H1 (cell line): ENCODE measurements around the gene COL16A1. TPM values are rescaled to one million over a fixed set of nuclear protein-coding genes. Genes with fewer than 3 reads are reported as not detected.

Experiments used
- CTCF ChIA-PET: fragments of 300-600 bp; sonication (Branson Sonifier 250); formaldehyde crosslinking; loops from one replicate; lab custom pipeline; 2021; ENCODE audit not compliant: partially characterized antibody; lab: Charles Lee
- POLR2A ChIA-PET: fragments of 300-600 bp; sonication (Branson Sonifier 250); formaldehyde crosslinking; loops from one replicate; lab custom pipeline; 2021; ENCODE audit warnings: inconsistent platforms; ENCODE audit not compliant: partially characterized antibody; lab: Charles Lee
- DNase-seq, 2 experiments: peaks; one replicate each; pipeline versions ENCODE4 v3.0.0 to v3.0.0-alpha.2; 2010 to 2022; ENCODE audit warnings: low spot score in 2 of 2, low read depth in 1 of 2, mixed read lengths in 1 of 2
- FAIRE-seq: peaks from 2 replicates; lab custom pipeline; 2011; peaks lifted over from hg19 to GRCh38; lab: Jason Lieb, UNC
- H2AFZ ChIP-seq: 2 replicates; pipeline ENCODE4 v1.8.1; 2012; ENCODE audit warnings: low read length, inconsistent platforms
- H2AK5ac ChIP-seq: 2 replicates; pipeline ENCODE4 v1.6.1; 2013; ENCODE audit warnings: low read depth, low read length
- H2BK120ac ChIP-seq: replicated peaks from 2 replicates; pipeline ENCODE3; 2013; ENCODE audit warnings: low read depth, low read length, inconsistent platforms
- H2BK12ac ChIP-seq: 2 replicates; pipeline ENCODE4 v1.6.1; 2013; ENCODE audit warnings: low read depth, low read length
- H2BK15ac ChIP-seq: 2 replicates; pipeline ENCODE4 v1.6.1; 2013; ENCODE audit warnings: low read length
- H2BK20ac ChIP-seq: 2 replicates; pipeline ENCODE4 v1.6.1; 2013; ENCODE audit warnings: low read length
- H2BK5ac ChIP-seq: 2 replicates; pipeline ENCODE4 v1.6.1; 2013; ENCODE audit warnings: low read depth, low read length
- H3K14ac ChIP-seq: 2 replicates; pipeline ENCODE4 v1.6.1; 2013; ENCODE audit warnings: inconsistent platforms; ENCODE audit not compliant: insufficient read length
- H3K18ac ChIP-seq: 2 replicates; pipeline ENCODE4 v1.6.1; 2013; ENCODE audit warnings: low read length; ENCODE audit errors: extremely low read depth
- H3K23ac ChIP-seq: 2 replicates; pipeline ENCODE4 v1.6.1; 2013; ENCODE audit warnings: inconsistent platforms; ENCODE audit not compliant: insufficient read length
- H3K23me2 ChIP-seq: 2 replicates; pipeline ENCODE4 v1.6.1; 2013; ENCODE audit warnings: low read depth, low read length
- H3K27ac ChIP-seq: 2 replicates; pipeline ENCODE4 v1.6.1; 2011; ENCODE audit warnings: low read depth, low read length, inconsistent platforms
- H3K27me3 ChIP-seq, 4 experiments: replicated peaks in 1 of 4; 1 replicate in 1 of 4; 2 replicates in 3 of 4; pipeline versions ENCODE4 v1.6.1 to v1.8.1; 2011 to 2013; ENCODE audit warnings: low read length in 3 of 4, mild to moderate bottlenecking in 3 of 4, inconsistent platforms in 2 of 4, mixed read lengths in 2 of 4, moderate library complexity in 1 of 4; ENCODE audit not compliant: control insufficient read depth in 3 of 4, insufficient read depth in 3 of 4; ENCODE audit errors: extremely low read depth in 1 of 4
- H3K36me3 ChIP-seq, 4 experiments: 2 replicates each; pipeline versions ENCODE4 v1.6.1 to v1.8.1; 2011 to 2013; ENCODE audit warnings: mild to moderate bottlenecking in 4 of 4, low read length in 3 of 4, moderate library complexity in 2 of 4, control low read depth in 1 of 4, inconsistent platforms in 1 of 4; ENCODE audit not compliant: insufficient read depth in 4 of 4, control insufficient read depth in 2 of 4
- H3K4ac ChIP-seq: replicated peaks from 2 replicates; pipeline ENCODE3; 2013; ENCODE audit warnings: low read length, low read depth, mixed read lengths, inconsistent platforms; ENCODE audit not compliant: insufficient read length
- H3K4me1 ChIP-seq, 4 experiments: replicated peaks in 1 of 4; 1 replicate in 1 of 4; 2 replicates in 3 of 4; pipeline versions ENCODE4 v1.6.1 to v1.8.1; 2011 to 2013; ENCODE audit warnings: low read length in 3 of 4, inconsistent platforms in 2 of 4, mixed read lengths in 1 of 4; ENCODE audit not compliant: insufficient read depth in 4 of 4, control insufficient read depth in 3 of 4
- H3K4me2 ChIP-seq, 2 experiments: 2 replicates each; pipeline versions ENCODE4 v1.6.1 to v1.8.1; 2011 to 2013; ENCODE audit warnings: low read depth in 2 of 2, low read length in 2 of 2, control low read depth in 1 of 2, inconsistent platforms in 1 of 2, mild to moderate bottlenecking in 1 of 2; ENCODE audit not compliant: insufficient read depth in 1 of 2
- H3K4me3 ChIP-seq, 4 experiments: fragments of 200-600, 300-600 bp in 1 of 4; sonication (generic), shearing (Covaris generic), sonication (Bioruptor Twin) in 1 of 4; 2 replicates each; pipeline versions ENCODE4 v1.5.1 to v1.8.1; 2011 to 2016; ENCODE audit warnings: low read length in 4 of 4, low read depth in 3 of 4, control low read depth in 2 of 4, inconsistent platforms in 2 of 4, mild to moderate bottlenecking in 2 of 4, mixed read lengths in 1 of 4, moderate library complexity in 1 of 4; ENCODE audit not compliant: insufficient read depth in 2 of 4; ENCODE audit errors: extremely low read depth in 1 of 4
- H3K56ac ChIP-seq: replicated peaks from 2 replicates; pipeline ENCODE3; 2013; ENCODE audit warnings: low read depth, mild to moderate bottlenecking, mixed read lengths, low read length, inconsistent platforms; ENCODE audit not compliant: insufficient read length
- H3K79me1 ChIP-seq: 2 replicates; pipeline ENCODE4 v1.6.1; 2013; ENCODE audit warnings: low read depth, low read length, control low read depth
- H3K79me2 ChIP-seq, 2 experiments: 2 replicates each; pipeline versions ENCODE4 v1.6.1 to v1.8.1; 2012 to 2013; ENCODE audit warnings: low read length in 2 of 2, mild to moderate bottlenecking in 2 of 2, inconsistent platforms in 1 of 2; ENCODE audit not compliant: insufficient read depth in 2 of 2, control insufficient read depth in 1 of 2
- H3K9ac ChIP-seq, 4 experiments: replicated peaks in 1 of 4; 1 replicate in 1 of 4; 2 replicates in 3 of 4; pipeline versions ENCODE4 v1.6.1 to v1.8.1; 2011 to 2013; ENCODE audit warnings: low read depth in 3 of 4, low read length in 3 of 4, control low read depth in 2 of 4, mild to moderate bottlenecking in 2 of 4, moderate library complexity in 2 of 4, inconsistent platforms in 1 of 4; ENCODE audit errors: extremely low read depth in 1 of 4
- H3K9me3 ChIP-seq, 2 experiments: 2 replicates each; pipeline versions ENCODE4 v1.6.1 to v1.8.1; 2012 to 2013; ENCODE audit warnings: mild to moderate bottlenecking in 2 of 2, moderate library complexity in 2 of 2, control low read depth in 1 of 2, inconsistent platforms in 1 of 2, low read depth in 1 of 2, low read length in 1 of 2, mixed read lengths in 1 of 2; ENCODE audit not compliant: insufficient read depth in 2 of 2
- H4K20me1 ChIP-seq, 2 experiments: replicated peaks in 1 of 2; 2 replicates each; pipeline versions ENCODE3 to v1.8.1; 2011 to 2013; ENCODE audit warnings: inconsistent platforms in 2 of 2, low read length in 2 of 2, mild to moderate bottlenecking in 1 of 2; ENCODE audit not compliant: insufficient read depth in 2 of 2, control insufficient read depth in 1 of 2
- H4K5ac ChIP-seq: 2 replicates; pipeline ENCODE4 v1.6.1; 2013; ENCODE audit warnings: low read length, low read depth, mixed read lengths, inconsistent platforms; ENCODE audit not compliant: insufficient read length
- H4K8ac ChIP-seq: 2 replicates; pipeline ENCODE4 v1.8.0; 2013; ENCODE audit warnings: mild to moderate bottlenecking, moderate library complexity, low read length, inconsistent platforms; ENCODE audit not compliant: insufficient read depth; ENCODE audit errors: extremely low read depth
- H4K91ac ChIP-seq: replicated peaks from 2 replicates; pipeline ENCODE3; 2013; ENCODE audit warnings: low read length, mixed read lengths, inconsistent platforms; ENCODE audit not compliant: insufficient read length
- NRF1 ChIP-seq: IDR thresholded peaks from 2 replicates; pipeline ENCODE4 v1.6.1; 2011; ENCODE audit warnings: mild to moderate bottlenecking, low read depth, low read length, improper control_type of control experiment
- POU5F1 ChIP-seq: IDR thresholded peaks from 2 replicates; pipeline ENCODE4 v1.6.1; 2011; ENCODE audit warnings: low read depth, mild to moderate bottlenecking, low read length, moderate library complexity
- RAD21 ChIP-seq, 2 experiments: IDR thresholded peaks in 1 of 2; conservative IDR thresholded peaks in 1 of 2; 2 replicates each; pipeline ENCODE4 v1.6.1; 2011; ENCODE audit warnings: low read depth in 2 of 2, low read length in 2 of 2, improper control_type of control experiment in 1 of 2, inconsistent platforms in 1 of 2, mild to moderate bottlenecking in 1 of 2, moderate library complexity in 1 of 2
- SRF ChIP-seq: IDR thresholded peaks from 2 replicates; pipeline ENCODE4 v1.6.1; 2011; ENCODE audit warnings: mild to moderate bottlenecking, low read depth, low read length, moderate library complexity
- TEAD4 ChIP-seq: IDR thresholded peaks from 2 replicates; pipeline ENCODE4 v1.6.1; 2012; ENCODE audit warnings: low read depth, low read length, inconsistent platforms, mixed read lengths
- ZNF274 ChIP-seq: IDR thresholded peaks from 2 replicates; pipeline ENCODE4 v1.7.0; 2012; ENCODE audit warnings: low read length, borderline replicate concordance; ENCODE audit errors: extremely low read depth
- WGBS, 2 experiments: shearing (Covaris generic) in 1 of 2; methylation state at CpG; one replicate each; pipeline versions ENCODE4 v1.1.6 to v1.1.7; 2013 to 2015; ENCODE audit warnings: low lambda C conversion rate in 2 of 2, mixed read lengths in 2 of 2, inconsistent platforms in 1 of 2, low coverage in 1 of 2, missing lambda C conversion rate in 1 of 2; ENCODE audit not compliant: insufficient replicate concordance in 2 of 2, insufficient coverage in 1 of 2, insufficient read length in 1 of 2; ENCODE audit errors: extremely low coverage in 1 of 2, missing lambda C conversion rate in 1 of 2; 5-methylcytosine and 5-hydroxymethylcytosine counted together
- polyA plus RNA-seq, 7 experiments: library from polyadenylated mRNA; depleted of rRNA in 3 of 7; stranded (reverse) in 5 of 7; unstranded in 2 of 7; fragments of >200 nt in 5 of 7; fragments of 200-250 nt in 2 of 7; gene quantifications; 1 replicate in 5 of 7; 2 replicates in 1 of 7; 4 replicates in 1 of 7; pipeline versions ENCODE4 v1.2.1 to v1.2.3, GENCODE V29; 2011 to 2013; ENCODE audit warnings: missing spikeins in 2 of 7, mixed read lengths in 2 of 7
- total RNA-seq: library from RNA; stranded (reverse); fragmentation: NEBNext Ultra II Directional; extraction: Animal tissue kit (Norgen Biotek cat#: 25700); gene quantifications from 2 replicates; pipeline ENCODE4 v1.2.1, GENCODE V29; 2021
- TF ChIP-seq, protein P1 (sequence below), 3 experiments: IDR thresholded peaks; 1 replicate in 2 of 3; 2 replicates in 1 of 3; pipeline versions ENCODE4 v1.5.1 to v1.6.1; 2011; ENCODE audit warnings: low read length in 3 of 3, mild to moderate bottlenecking in 3 of 3, inconsistent platforms in 2 of 3, low read depth in 1 of 3, moderate library complexity in 1 of 3; ENCODE audit not compliant: insufficient read depth in 1 of 3; ENCODE audit errors: control extremely low read depth in 1 of 3

The COL16A1 gene
- total and polyA plus RNA-seq, 2 of the 8 experiments (the other 6 are each of a cell fraction or from before 2014, with no cell fraction given), result 2.0 to 10.5 TPM

DNA sequence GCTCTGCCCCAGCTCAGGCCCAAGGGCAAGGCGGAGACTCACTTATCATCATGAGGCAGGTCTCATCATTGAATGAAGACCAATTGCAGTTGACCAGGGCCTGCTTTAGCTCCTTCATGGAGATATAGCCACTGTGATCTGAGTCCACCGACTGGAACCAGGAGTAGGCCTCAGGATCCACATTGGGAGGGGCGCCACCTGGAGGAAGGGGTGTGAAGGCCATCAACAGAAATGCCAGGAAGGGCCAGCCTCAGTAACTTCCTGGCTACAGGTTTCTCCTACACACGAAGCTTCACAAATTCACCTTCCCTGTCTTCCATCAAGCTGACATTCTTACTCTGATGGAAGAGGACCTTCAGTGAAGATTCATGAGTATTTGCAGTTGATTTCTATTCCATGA lies 70.7 kb downstream of the COL16A1 start:
- Histone ChIP-seq H3K9me3 (no peaks in the 10 kb centered on the region), H3K36me3 (peaks cover 3 to 21% (median 11%) of the 10 kb centered on the region in 4 experiments; a peak in 7 of 8 replicates), H2BK12ac (no peak overlapping the region), H2AFZ (no peak overlapping the region), H3K23ac (no peak overlapping the region), H3K4me1 (no peaks in the 10 kb centered on the region), H3K79me1 (peaks cover 12% of the 10 kb centered on the region; the same call in 1 of the 2 replicates), H3K4me3 (no peak overlapping the region), H3K4me2 (no peak overlapping the region), H4K8ac (peak overlapping the region; percentile 75; the same call in 1 of the 2 replicates), H3K56ac (no peak overlapping the region), H2BK5ac (no peak overlapping the region), H3K4ac (no peak overlapping the region), H4K91ac (no peak overlapping the region), H2BK120ac (no peak overlapping the region), H3K14ac (no peak overlapping the region), H4K20me1 (peaks cover 0 to 6% of the 10 kb centered on the region in 2 experiments), H2BK20ac (no peak overlapping the region), H4K5ac (no peak overlapping the region), H3K9ac (no peak overlapping the region), H2BK15ac (no peak overlapping the region), H3K27ac (no peak overlapping the region), H3K27me3 (no peaks in the 10 kb centered on the region), H2AK5ac (no peak overlapping the region), H3K18ac (no peak overlapping the region), H3K79me2 (peaks cover 0 to 16% of the 10 kb centered on the region in 2 experiments; a peak in 1 of 4 replicates), H3K23me2 (no peaks in the 10 kb centered on the region)
- ChIA-PET CTCF (interaction anchor here (0.6 to 8.6 kb wide), 33 partner anchors 8 to 238 kb away, joined by 3 to 40 read pairs (median 4); partner anchors contain the start of gene PEF1), POLR2A (interaction anchor here (0.8 to 4.3 kb wide), 2 partner anchors 11 to 13 kb away, joined by 3 to 31 read pairs; partner anchors contain the start of gene PEF1)
- 72% methylated on average over 4 of the region's 4 CpGs; no CpG with 5 or more reads in 1 of the 2 experiments for WGBS, 2 experiments
- TF ChIP-seq NRF1 (no peak), POU5F1 (no peak), ZNF274 (no peak), RAD21 (IDR thresholded peaks at IDR 0.05 in 1 of 2, conservative IDR thresholded peaks at IDR 0.05 in 1 of 2; ENCODE audit: low read depth in 2 of 2, low read length in 2 of 2) (peak; percentile 51 to 61), TEAD4 (0 out of 2 replicates have a peak, but pooled peaks have one; percentile 11), SRF (no peak)
- TF ChIP-seq, protein P1, sequence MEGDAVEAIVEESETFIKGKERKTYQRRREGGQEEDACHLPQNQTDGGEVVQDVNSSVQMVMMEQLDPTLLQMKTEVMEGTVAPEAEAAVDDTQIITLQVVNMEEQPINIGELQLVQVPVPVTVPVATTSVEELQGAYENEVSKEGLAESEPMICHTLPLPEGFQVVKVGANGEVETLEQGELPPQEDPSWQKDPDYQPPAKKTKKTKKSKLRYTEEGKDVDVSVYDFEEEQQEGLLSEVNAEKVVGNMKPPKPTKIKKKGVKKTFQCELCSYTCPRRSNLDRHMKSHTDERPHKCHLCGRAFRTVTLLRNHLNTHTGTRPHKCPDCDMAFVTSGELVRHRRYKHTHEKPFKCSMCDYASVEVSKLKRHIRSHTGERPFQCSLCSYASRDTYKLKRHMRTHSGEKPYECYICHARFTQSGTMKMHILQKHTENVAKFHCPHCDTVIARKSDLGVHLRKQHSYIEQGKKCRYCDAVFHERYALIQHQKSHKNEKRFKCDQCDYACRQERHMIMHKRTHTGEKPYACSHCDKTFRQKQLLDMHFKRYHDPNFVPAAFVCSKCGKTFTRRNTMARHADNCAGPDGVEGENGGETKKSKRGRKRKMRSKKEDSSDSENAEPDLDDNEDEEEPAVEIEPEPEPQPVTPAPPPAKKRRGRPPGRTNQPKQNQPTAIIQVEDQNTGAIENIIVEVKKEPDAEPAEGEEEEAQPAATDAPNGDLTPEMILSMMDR (IDR thresholded peaks at IDR 0.05; ENCODE audit: control extremely low read depth in 1 of 3, insufficient read depth in 1 of 3, low read depth in 1 of 3, low read length in 3 of 3), result peak; percentile 71 to 88 (median 84)
- DNase-seq, result peak in 1 of 2 experiments; percentile 85
- FAIRE-seq, result peak; percentile 32
